H9 (cell line): ENCODE measurements around the gene KLHL12. TPM values are rescaled to one million over a fixed set of nuclear protein-coding genes. Genes with fewer than 3 reads are reported as not detected.

Experiments used
- DNase-seq: peaks from one replicate; pipeline ENCODE4 v3.0.0-alpha.2; 2017
- H2AFZ ChIP-seq: one replicate; pipeline ENCODE4 v1.6.1; 2013; ENCODE audit warnings: mild to moderate bottlenecking, low read length, control low read depth, moderate library complexity
- H2AK5ac ChIP-seq: 2 replicates; pipeline ENCODE4 v1.6.1; 2013; ENCODE audit warnings: low read length, control low read depth, mixed read lengths; ENCODE audit not compliant: insufficient read length
- H2BK120ac ChIP-seq: one replicate; pipeline ENCODE4 v1.6.1; 2013; ENCODE audit warnings: low read depth, mild to moderate bottlenecking, low read length, control low read depth, inconsistent platforms; ENCODE audit not compliant: poor library complexity, severe bottlenecking
- H2BK12ac ChIP-seq: 2 replicates; pipeline ENCODE4 v1.6.1; 2013; ENCODE audit warnings: low read length, control low read depth, mixed read lengths, low read depth; ENCODE audit not compliant: insufficient read length
- H2BK15ac ChIP-seq: 2 replicates; pipeline ENCODE4 v1.6.1; 2013; ENCODE audit warnings: low read depth, low read length, control low read depth
- H2BK20ac ChIP-seq: one replicate; pipeline ENCODE4 v1.6.1; 2013; ENCODE audit warnings: low read depth, mild to moderate bottlenecking, low read length, control low read depth, inconsistent platforms; ENCODE audit not compliant: poor library complexity, severe bottlenecking
- H2BK5ac ChIP-seq: 2 replicates; pipeline ENCODE4 v1.6.1; 2013; ENCODE audit warnings: low read length, control low read depth, mixed read lengths; ENCODE audit not compliant: insufficient read length
- H3K14ac ChIP-seq: 2 replicates; pipeline ENCODE4 v1.6.1; 2013; ENCODE audit warnings: low read length, control low read depth; ENCODE audit not compliant: insufficient read depth
- H3K18ac ChIP-seq: 2 replicates; pipeline ENCODE4 v1.6.1; 2013; ENCODE audit warnings: low read depth, mild to moderate bottlenecking, mixed read lengths, low read length, control low read depth; ENCODE audit not compliant: insufficient read length
- H3K23ac ChIP-seq: 2 replicates; pipeline ENCODE4 v1.6.1; 2013; ENCODE audit warnings: low read length, control low read depth, mixed read lengths, low read depth; ENCODE audit not compliant: insufficient read length
- H3K23me2 ChIP-seq: 2 replicates; pipeline ENCODE4 v1.6.1; 2013; ENCODE audit warnings: low read depth, mild to moderate bottlenecking, mixed read lengths, low read length, control low read depth; ENCODE audit not compliant: insufficient read length, poor library complexity, severe bottlenecking
- H3K27ac ChIP-seq: 2 replicates; pipeline ENCODE4 v1.5.1; 2013; ENCODE audit warnings: low read length, control low read depth, mixed read lengths, low read depth; ENCODE audit not compliant: insufficient read length
- H3K27me3 ChIP-seq: 2 replicates; pipeline ENCODE4 v1.6.1; 2013; ENCODE audit warnings: low read length, control low read depth, inconsistent platforms; ENCODE audit not compliant: insufficient read depth
- H3K4ac ChIP-seq: 2 replicates; pipeline ENCODE4 v1.6.1; 2013; ENCODE audit warnings: low read depth, mild to moderate bottlenecking, control low read depth, inconsistent platforms, low read length, moderate library complexity
- H3K4me1 ChIP-seq: 2 replicates; pipeline ENCODE4 v1.6.1; 2013; ENCODE audit warnings: low read length, control low read depth, inconsistent platforms; ENCODE audit not compliant: insufficient read depth
- H3K4me2 ChIP-seq: 2 replicates; pipeline ENCODE4 v1.6.1; 2013; ENCODE audit warnings: low read length, control low read depth, mixed read lengths; ENCODE audit not compliant: insufficient read length, insufficient read depth
- H3K56ac ChIP-seq: 2 replicates; pipeline ENCODE4 v1.6.1; 2013; ENCODE audit warnings: low read depth, mild to moderate bottlenecking, mixed read lengths, low read length, control low read depth; ENCODE audit not compliant: insufficient read length
- H3K79me1 ChIP-seq: 2 replicates; pipeline ENCODE4 v1.6.1; 2013; ENCODE audit warnings: low read depth, mild to moderate bottlenecking, moderate library complexity, low read length, control low read depth, inconsistent platforms; ENCODE audit not compliant: insufficient read depth, poor library complexity, severe bottlenecking
- H3K79me2 ChIP-seq: 2 replicates; pipeline ENCODE4 v1.6.1; 2013; ENCODE audit warnings: low read length, control low read depth, inconsistent platforms; ENCODE audit not compliant: insufficient read depth
- H3K9ac ChIP-seq: 2 replicates; pipeline ENCODE4 v1.6.1; 2013; ENCODE audit warnings: low read length, control low read depth, mixed read lengths; ENCODE audit not compliant: insufficient read length; ENCODE audit errors: extremely low read depth
- H3K9me3 ChIP-seq: one replicate; pipeline ENCODE4 v1.6.1; 2013; ENCODE audit warnings: low read depth, low read length, inconsistent platforms; ENCODE audit not compliant: control insufficient read depth
- H3T11ph ChIP-seq: one replicate; pipeline ENCODE4 v1.6.1; 2013; ENCODE audit warnings: mild to moderate bottlenecking, low read length, control low read depth, inconsistent platforms
- H4K20me1 ChIP-seq: one replicate; pipeline ENCODE4 v1.6.1; 2013; ENCODE audit not compliant: control insufficient read depth, insufficient read length, insufficient read depth
- H4K5ac ChIP-seq: 2 replicates; pipeline ENCODE4 v1.6.1; 2013; ENCODE audit warnings: low read depth, mild to moderate bottlenecking, mixed read lengths, low read length, control low read depth; ENCODE audit not compliant: insufficient read length
- H4K8ac ChIP-seq: replicated peaks from 2 replicates; pipeline ENCODE4 v1.6.1; 2013; ENCODE audit warnings: low read length, control low read depth, mixed read lengths, low read depth; ENCODE audit not compliant: insufficient read length
- H4K91ac ChIP-seq: 2 replicates; pipeline ENCODE4 v1.6.1; 2013; ENCODE audit warnings: low read depth, mild to moderate bottlenecking, moderate library complexity, mixed read lengths, low read length, control low read depth; ENCODE audit not compliant: insufficient read length
- H3K27ac Mint-ChIP-seq, 3 experiments: 2 replicates in 2 of 3; 3 replicates in 1 of 3; pipeline ENCODE4 v1.8.0; 2020 to 2021; ENCODE audit warnings: mixed read lengths in 3 of 3, mild to moderate bottlenecking in 1 of 3, moderate library complexity in 1 of 3
- H3K27me3 Mint-ChIP-seq: 2 replicates; pipeline ENCODE4 v1.8.0; 2021; ENCODE audit warnings: low read depth, mild to moderate bottlenecking, moderate library complexity, mixed read lengths
- H3K36me3 Mint-ChIP-seq, 3 experiments: 2 replicates in 2 of 3; 3 replicates in 1 of 3; pipeline ENCODE4 v1.8.0; 2020 to 2021; ENCODE audit warnings: low read depth in 3 of 3, mixed read lengths in 3 of 3; ENCODE audit not compliant: insufficient read depth in 1 of 3
- H3K4me1 Mint-ChIP-seq, 2 experiments: 2 replicates each; pipeline ENCODE4 v1.8.0; 2020; ENCODE audit warnings: mixed read lengths in 2 of 2
- H3K4me3 Mint-ChIP-seq, 2 experiments: 2 replicates in 1 of 2; 3 replicates in 1 of 2; pipeline ENCODE4 v1.8.0; 2020 to 2021; ENCODE audit warnings: mild to moderate bottlenecking in 2 of 2, mixed read lengths in 2 of 2, moderate library complexity in 1 of 2
- H3K9me3 Mint-ChIP-seq, 2 experiments: 2 replicates in 1 of 2; 3 replicates in 1 of 2; pipeline ENCODE4 v1.8.0; 2020; ENCODE audit warnings: mild to moderate bottlenecking in 2 of 2, mixed read lengths in 2 of 2, moderate library complexity in 1 of 2
- CTCF ChIP-seq: fragments of 200-600 bp; sonication (generic); conservative IDR thresholded peaks from 3 replicates; pipeline ENCODE4 v1.8.0; 2021; ENCODE audit warnings: antibody characterized with exemption, mild to moderate bottlenecking
- WGBS: extraction: QIAGEN DNeasy Blood & Tissue Kit; methylation state at CpG from one replicate; pipeline ENCODE4 v1.1.7; 2013; ENCODE audit warnings: missing lambda C conversion rate, low lambda C conversion rate, mixed read lengths; ENCODE audit not compliant: insufficient read length; ENCODE audit errors: extremely low coverage; 5-methylcytosine and 5-hydroxymethylcytosine counted together
- total RNA-seq: library from RNA; stranded (reverse); gene quantifications from 2 replicates; pipeline ENCODE4 v1.2.1, GENCODE V29; 2021

The KLHL12 gene
- total RNA-seq, 1 experiment from 2014 or later, result 38.4 TPM

- Histone ChIP-seq H3K23ac (no peak overlapping the region), H4K20me1 (no peaks in the 10 kb centered on the region), H4K8ac (no peak overlapping the region), H4K91ac (no peak overlapping the region), H2AFZ (no peak overlapping the region), H3K18ac (no peak overlapping the region), H3K4me2 (no peak overlapping the region), H3K79me2 (peaks cover 13% of the 10 kb centered on the region; the same call in 1 of the 2 replicates), H3K14ac (no peak overlapping the region), H2BK12ac (no peak overlapping the region), H3T11ph (no peak overlapping the region), H3K23me2 (peaks cover 8% of the 10 kb centered on the region), H3K27me3 (no peaks in the 10 kb centered on the region), H2BK15ac (no peak overlapping the region), H2BK120ac (no peak overlapping the region), H3K79me1 (peaks cover 10% of the 10 kb centered on the region), H3K9ac (no peak overlapping the region), H3K4ac (no peak overlapping the region), H3K9me3 (no peaks in the 10 kb centered on the region), H2BK5ac (no peak overlapping the region), H2AK5ac (no peak overlapping the region), H3K56ac (no peak overlapping the region), H4K5ac (no peak overlapping the region), H3K4me1 (no peaks in the 10 kb centered on the region), H2BK20ac (no peak overlapping the region), H3K27ac (no peak overlapping the region)
- no CpG with 5 or more reads among the region's 6 CpGs for WGBS
- H3K4me3 Mint-ChIP-seq, result no peak overlapping the region
- H3K4me1 Mint-ChIP-seq, result peaks cover 17 to 18% of the 10 kb centered on the region in 2 experiments
- no peaks in the 10 kb centered on the region for H3K27me3 Mint-ChIP-seq
- DNase-seq, result no peak
- H3K9me3 Mint-ChIP-seq, result no peaks in the 10 kb centered on the region
- no peak overlapping the region for H3K27ac Mint-ChIP-seq
- TF ChIP-seq CTCF, result no peak
- peaks cover 8 to 17% (median 15%) of the 10 kb centered on the region in 3 experiments; a peak in 6 of 7 replicates for H3K36me3 Mint-ChIP-seq
These were observed 27.2 kb upstream of the KLHL12 start for GRCh38 chr1:202954057-202954745.
